Measurements from ENCODE around the gene HSPD1.
"Not testable (repeated sequence)": the region's sequence is repeated elsewhere in the genome, so short reads cannot be mapped to it uniquely, and the experiment has no call there.

Gene HSPD1

DNA sequence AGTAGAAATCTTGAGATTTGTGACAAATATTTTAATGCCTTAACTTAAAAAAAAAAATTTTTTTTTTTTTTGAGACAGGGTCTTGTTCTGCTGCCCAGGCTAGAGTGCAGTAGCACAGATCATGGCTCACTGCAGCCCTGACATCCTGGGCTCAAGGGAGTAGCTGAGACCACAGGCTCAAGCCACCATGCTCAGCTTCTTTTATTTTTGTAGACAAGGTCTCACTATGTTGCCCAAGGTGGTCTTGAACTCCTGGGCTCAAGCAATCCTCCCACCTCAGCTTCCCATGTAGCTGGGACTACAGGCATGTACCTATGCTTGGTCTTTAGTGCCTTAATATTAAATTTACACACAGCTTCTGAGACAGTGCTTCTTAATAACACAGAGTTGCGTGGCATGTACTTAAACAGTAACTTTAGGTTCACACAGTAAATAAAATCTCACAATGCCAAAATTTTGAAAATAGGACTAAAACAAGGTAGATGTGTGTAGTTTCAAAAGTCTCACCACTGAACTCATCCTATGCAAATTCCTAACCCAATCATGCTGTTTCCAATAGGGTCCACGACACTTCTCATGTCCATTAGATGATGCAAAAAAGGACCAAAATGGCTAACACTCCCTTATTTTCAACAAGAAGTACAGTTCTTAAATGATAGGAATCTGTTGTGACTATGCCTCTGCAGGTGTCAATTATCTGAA, 4.1 kb downstream of the HSPD1 start:
- DNase-seq, result no peak

DNA sequence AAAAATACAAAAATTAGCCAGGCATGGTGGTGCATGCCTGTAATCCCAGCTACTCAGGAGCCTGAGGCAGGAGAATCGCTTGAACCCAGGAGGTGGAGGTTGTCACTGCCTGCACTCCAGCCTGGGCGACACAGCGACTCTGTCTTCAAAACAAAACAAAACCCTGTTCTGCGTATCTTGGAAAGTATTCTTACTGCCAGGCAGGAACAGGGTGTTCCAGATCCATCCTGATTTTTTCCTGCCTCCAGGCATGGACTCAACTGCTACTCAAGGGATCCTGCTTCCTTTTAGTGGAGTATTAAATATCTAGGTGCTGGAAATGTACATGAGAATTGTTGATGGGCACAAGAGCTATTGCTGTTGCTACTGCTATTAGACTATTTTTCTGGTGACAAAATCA, 12.3 kb downstream of the HSPD1 start:
- DNase-seq, result no peak

DNA sequence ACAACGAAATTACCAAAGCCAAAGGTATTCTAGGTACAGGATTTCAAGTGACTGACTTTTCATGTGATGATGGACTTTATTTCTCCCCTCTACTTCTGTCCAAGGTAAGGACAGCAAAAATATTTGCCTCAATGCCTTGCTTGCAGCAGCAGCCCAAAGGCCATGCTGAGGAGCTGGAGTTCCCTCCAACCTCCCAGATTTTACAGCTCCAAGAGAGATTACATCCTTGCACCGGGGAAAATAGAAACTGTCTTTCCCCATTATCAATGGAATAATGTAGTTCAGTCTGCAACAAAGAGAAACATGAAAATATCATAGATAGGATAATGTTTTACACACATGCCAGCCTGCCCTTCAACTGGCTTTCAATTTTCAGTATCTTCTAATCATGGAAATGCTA, 13.5 kb downstream of the HSPD1 start:
- DNase-seq, result no peak

DNA sequence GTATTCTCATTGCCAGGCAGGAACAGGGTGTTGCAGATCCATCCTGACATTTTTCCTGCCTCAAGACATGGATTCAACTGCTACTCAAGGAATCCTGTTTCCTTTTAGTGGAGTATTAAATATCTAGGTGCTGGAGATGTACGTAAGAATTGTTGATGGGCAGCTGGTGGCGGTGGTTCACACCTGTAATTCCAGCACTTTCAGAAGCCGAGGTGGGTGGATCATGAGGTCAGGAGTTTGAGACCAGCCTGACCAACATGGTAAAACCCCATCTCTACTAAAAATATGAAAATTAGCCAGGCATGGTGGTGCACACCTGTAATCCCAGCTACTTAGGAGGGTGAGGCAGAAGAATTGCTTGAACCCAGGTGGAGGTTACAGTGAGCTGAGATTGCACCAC, 15.4 kb downstream of the HSPD1 start:
- not testable (repeated sequence) for DNase-seq

DNA sequence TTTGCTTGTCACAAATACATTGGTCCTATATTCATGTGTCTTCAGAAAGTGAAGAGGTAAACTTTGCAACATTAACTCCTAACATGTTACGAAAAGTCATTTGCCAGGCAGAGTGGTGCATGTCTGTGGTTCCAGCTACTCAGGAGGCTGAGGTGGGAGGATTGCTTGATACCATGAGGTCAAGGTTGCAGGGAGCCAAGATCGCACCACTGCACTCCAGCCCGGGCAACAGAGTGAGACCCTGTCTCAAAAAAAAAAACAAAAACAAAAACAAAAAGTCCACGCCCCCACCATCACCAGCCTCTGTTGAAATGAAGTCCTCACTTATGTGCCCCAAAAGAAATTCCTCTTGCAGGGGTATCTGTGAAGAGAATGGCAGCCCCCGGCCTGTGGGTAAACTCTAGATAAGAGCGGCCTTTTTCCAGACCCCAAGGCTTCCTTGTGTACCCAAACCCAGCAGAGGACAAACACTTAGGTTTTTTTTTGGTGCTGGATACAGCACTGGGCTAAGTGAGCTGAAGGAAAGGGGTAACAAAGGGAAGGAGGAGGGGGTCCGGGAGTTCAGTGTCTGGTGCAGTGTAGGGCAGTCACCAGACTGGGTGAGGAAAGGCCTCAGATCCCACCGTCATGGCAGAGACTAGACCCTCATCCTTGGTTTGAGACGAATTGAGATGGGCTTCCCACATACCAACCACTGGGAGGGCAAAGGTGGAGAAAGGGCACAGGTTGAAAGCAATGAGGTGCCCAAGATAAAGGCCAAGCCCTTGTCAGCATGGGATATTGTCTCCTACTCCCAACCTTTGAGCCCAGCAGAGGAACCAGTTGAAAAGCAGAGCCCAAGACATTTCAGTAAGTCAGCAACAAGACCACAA, 19.2 kb downstream of the HSPD1 start:
- DNase-seq, result no peak

DNA sequence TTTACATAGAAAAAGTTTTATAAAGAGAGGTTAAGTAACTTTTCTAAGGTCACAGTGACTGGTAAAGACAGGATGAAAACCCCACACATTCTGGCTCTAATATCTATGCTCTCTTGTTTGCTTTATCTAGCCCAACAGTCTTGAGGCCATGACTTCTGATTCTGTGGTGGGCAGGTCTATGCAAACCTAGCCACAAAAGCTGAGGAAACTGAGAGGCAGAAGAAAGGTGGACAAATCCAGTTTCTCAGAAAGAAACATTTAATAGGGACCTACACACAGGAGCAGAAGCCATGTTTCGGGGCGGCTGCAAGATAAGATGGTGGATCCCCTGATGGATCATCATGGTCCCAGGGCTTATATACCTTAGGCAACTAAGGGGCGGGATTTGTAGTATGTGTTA, 21.8 kb downstream of the HSPD1 start:
- DNase-seq, result no peak

DNA sequence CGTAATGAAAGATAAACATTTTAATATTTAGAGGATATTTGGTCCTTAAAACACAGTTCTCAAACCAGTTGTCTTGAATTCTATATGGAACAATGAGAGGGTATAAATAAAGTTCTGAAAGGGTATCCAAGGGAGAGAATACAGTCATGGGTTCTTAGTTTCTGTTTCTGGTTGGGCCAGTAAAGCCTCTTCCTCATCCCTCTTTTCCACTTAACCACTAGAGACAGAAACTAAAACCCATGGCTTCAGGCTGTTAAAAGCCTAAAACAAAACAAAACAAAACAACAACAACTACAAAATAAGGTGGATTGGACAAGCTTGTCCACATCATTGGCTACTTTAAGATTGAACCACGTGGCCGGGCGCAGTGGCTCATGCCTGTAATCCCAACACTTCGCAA, 27.5 kb downstream of the HSPD1 start:
- no peak for DNase-seq

DNA sequence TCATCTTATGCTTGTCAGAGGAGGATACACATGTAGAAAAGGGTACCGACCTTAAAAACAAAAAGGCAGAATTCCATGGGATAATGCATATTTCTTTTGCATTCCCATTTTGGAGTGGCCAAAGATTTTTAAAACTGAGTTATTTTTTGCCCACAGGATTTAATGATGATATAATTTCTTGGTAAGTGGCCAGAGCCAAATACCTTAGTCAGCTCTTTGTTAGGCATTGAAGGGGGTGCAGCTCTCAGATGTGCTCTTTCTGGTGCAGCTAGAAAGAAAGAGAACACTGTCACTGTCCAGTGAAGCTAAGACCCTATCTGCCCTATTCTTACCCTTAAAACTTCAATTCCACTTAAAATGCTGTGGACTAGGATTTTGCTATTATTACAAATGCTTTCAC, 35.5 kb downstream of the HSPD1 start:
- DNase-seq, result no peak

DNA sequence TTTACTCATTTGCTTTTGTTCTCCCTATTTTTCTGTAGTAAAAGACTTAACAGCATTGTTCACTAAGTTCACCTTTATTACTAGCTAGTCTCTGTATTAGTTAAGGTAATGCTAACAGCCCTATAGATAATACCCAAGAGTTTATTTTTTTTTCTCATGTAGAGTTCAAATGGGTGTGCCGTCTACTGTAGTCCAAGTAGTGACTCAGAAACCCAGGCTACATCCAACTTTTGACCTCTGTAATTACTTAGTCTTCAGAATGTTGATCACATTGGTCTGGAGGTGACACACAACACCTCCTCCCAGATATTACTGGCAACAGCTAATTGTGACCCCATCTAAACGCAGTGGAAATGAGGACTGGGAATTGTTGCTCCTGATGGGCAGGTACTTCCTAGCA, 38.6 kb downstream of the HSPD1 start:
- DNase-seq, result no peak

DNA sequence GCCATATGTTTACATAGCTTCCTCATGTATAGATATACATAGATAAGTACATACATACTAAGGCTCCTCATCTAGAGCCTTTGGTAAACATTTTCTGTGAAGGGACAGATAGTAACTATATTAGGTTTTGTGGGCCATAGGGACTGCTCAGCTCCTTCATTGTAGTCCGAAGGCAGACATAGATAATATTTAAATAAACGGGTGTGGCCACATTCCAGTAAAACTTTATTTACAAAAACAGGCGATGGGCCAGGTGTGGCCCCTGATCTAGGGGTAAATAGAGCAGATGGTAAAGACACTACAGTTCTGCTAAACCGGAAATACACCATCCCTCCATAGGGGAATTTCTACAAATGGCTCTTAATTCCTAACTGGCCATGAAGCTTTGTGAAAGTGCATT, 39.0 kb downstream of the HSPD1 start:
- DNase-seq, result no peak

DNA sequence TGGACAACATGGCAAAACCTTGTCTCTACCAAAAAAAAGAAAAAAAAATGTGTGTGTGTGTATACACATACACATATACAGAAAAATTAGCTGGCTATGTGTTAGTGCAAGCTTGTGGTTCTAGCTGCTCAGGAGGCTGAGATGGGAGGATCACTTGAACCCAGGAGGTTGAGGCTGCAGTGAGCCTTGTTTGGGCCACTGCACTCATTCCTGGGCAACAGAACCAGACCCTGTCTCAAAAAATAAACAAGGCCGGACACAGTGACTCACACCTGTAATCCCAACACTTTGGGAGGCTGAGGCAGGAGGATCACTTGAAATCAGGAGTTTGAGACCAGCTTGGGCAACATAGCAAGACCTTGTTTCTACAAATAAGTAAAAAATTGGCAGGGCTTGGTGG, 44.2 kb downstream of the HSPD1 start:
- DNase-seq, result no peak

DNA sequence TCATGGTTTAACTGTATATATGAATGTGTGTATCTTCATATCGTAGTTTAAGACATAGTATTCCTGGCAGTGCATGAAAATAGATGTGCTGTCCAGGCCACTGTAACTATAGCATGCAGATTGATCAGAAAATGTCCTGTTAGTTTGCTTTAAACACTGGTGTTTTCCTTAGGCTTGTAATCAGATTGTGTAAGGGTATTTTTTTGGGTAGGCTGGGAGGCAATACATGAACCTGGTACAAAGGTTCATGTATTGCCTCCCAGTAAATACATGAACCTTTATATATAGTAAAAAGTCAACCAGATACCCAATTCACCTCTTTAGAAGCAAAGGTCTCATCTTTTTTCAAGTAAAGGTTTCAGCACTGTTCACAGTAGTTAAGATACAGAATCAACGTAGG, 44.7 kb downstream of the HSPD1 start:
- DNase-seq, result no peak

DNA sequence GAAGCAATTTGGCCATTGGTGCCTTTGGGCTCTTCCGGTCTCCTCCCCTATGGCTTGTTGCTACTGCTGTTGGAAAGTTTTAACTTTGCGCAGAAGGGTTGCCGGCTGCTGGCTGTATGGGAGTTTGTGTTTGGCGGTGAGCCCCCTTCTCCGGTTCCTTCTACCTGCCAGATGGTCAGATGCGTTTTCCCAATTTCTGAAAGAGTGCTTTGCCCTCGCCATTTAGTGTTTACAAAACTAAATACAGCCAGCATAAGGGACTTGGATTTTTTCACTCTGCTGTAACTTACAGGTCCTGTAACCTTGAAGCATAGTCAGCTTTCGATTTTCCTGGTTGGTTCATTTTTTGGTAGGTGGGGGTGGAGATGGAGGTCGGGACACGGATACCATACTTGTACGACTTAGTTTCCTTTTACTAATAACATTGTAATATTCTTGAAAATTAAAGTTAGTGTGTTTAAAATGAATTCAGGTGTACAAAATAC, 45.7 kb downstream of the HSPD1 start:
- DNase-seq, result peak; percentile 92

DNA sequence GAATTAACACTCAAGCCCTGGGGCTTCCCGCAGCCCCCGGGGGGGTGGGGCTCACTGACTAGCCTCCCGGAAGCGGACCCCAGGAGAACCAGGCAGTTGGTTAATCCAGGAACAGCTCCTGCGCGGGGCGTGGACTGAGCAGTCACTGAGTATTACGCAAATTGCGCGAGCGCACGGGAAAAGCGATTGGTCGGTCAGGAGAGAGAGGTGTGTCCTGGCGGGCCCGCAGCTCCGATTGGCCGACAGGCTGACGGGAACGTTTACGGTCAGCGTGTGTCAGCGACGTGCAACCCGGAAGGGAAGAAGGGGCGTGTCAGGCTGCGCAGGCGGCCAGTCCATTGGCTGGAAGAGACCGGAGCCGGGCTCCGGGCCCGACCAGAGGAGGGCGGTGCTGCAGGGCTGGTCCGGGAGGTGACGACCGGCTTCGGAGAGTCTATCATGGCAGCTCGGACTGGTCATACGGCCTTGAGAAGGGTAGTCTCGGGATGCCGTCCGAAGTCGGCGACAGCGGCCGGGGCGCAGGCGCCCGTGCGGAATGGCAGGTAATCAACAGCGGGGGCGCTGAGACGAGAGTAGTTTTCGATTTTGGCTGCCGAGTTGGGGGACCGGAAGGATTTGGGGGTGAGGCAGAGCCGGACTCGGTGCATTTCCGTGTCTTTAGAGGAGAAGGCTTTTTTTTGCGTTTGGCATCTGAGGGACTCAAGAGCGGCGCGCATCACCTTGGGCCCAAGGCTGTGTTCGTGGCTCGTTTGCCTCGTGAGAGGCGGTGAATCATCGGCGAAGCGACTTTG, 46.3 kb downstream of the HSPD1 start, which contains the start of gene COQ10B:
TSS of gene COQ10B (plus strand) at position 430 of the 791 bp plus-strand sequence. CDS start at position 439, 9 bp downstream.
- peak; percentile 99 for DNase-seq

DNA sequence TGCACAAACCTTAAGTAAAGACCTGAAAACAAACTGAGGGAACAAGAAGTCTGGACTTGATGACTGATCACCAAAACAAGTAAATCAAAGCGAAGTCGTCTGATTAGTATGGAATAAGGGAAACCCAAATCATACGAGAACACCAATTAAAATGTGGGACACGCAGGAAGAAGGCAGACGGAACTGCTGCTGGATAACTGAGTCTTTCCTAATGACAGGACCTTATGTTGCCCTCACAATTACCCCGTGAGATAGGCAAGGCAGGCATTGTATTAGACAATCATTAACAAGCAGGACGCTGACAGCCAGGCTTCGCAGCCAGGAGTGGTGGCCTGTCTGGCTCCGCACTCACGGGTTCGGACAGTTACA, 46.9 kb downstream of the HSPD1 start:
- DNase-seq, result no peak

DNA sequence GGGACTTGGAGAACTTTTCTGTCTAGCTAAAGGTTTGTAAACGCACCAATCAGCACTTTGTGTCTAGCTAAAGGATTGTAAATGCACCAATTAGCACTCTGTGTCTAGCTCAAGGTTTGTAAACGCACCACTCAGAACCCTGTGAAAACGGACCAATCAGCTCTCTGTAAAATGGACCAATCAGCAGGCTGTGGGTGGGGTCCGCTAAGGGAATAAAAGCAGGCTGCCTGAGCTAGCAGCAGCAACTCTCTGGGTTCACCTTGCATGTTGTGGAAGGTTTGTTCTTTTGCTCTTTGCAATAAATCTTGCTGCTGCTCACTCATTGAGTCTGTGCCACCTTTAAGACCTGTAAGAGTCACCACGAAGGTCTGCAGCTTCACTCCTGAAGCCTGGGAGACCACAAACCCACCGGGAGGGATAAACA, 48.7 kb downstream of the HSPD1 start:
- not testable (repeated sequence) for DNase-seq

DNA sequence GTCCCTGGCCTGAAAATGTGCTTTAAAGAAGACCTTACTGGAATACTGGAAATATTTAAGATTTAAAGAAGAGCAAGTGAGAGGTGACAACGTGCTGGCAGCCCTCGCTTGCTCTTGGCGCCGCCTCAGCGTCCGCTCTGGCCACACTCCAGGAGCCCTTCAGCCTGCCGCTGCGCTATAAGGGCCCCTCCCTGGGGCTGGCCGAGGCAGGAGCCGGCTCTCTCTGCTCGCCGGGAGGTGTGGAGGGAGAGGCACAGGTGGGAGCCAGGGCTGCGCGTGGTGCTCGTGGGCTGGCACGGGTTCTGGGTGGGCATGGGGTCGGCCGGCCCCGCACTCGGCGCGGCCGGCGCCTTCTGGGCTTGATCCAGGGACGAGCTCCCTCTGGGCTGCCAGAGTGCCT, 49.2 kb downstream of the HSPD1 start:
- no peak for DNase-seq

DNA sequence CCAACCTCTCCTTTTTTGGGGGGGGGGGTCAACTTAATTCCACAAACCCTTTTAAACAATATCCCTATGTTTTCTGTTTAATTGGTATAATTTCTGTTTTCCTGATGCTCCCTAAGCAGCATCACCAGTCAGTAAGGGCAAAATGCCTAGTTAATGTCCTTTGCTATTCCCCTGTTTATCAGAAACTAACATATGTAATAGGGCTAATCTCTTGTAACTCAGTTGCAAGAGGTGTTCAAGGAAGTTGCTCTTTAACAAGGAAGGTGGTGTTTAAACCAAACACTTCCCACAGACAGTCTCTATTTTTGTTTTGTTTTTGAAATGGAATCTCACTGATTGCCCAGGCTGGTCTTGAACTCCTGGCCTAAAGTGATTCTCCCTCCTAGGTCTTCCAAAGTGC, 52.8 kb downstream of the HSPD1 start:
- no peak for DNase-seq

DNA sequence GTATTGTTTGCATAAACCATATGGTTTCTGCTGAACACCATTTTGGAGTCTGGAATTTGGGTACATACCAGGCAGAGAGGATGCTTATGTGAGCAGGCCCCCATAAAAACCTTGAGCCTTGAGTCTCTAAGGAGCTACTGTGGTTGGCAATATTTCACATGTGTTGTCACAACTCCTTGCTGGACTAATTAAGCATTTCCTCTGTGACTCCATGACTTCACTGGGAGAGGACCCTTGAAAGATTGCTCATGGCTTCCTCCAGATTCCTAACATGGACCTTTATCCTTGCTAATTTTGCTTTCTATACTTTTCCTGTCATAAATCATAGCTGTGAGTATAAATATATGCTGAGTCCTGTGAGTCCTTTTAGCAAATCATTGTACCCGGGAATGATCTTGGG, 53.9 kb downstream of the HSPD1 start:
- no peak for DNase-seq

DNA sequence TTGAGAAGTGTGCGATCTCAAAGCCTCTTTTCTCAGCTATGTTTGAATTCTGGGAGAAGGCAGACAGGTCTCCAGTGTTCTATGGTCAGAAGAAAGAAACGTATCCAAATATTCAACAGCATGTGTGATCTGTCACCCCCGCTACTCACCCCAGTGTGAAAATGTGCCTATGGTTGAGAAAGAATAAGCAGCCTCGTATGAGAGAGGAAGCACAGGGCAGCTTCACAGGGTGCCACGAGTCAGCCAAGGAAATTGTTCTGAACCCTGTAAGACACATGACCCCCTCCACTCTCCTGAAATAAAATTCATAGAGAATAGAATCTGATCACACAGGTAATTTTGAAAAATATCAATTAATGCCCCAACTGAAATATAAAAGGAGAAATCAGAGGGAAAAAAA, 56.8 kb downstream of the HSPD1 start:
- no peak for DNase-seq

DNA sequence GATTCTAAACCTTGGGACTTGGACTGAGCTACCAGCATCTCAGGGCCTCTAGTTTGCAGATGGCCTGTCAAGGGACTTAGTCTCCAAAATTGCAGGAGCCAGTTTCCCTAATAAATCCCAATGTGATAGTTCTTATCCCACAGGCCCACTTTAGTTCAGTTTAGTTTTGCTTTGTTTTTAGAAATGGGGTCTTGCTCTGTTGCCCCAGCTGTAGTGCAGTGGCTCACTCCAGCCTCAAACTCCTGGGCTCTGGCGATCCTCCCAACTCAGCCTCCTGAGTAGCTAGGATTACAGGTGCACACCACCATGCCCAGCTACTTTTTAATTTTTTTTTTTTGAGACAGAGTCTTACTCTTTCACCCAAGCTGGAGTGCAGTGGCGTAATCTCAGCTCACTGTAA, 62.3 kb downstream of the HSPD1 start:
- no peak for DNase-seq
